GM23248 (cell line): ENCODE data around the gene IQCF2. TPM values are rescaled to one million over a fixed set of nuclear protein-coding genes. Genes with fewer than 3 reads are reported as not detected.

Experiments used
- DNase-seq: peaks from one replicate; pipeline ENCODE4 v3.0.0-alpha.2; 2015
- H2AFZ ChIP-seq: fragments of 200-600 bp; sonication (generic); 2 replicates; pipeline ENCODE4 v1.6.1; 2016; ENCODE audit warnings: antibody characterized with exemption
- H3F3A ChIP-seq: fragments of 200-600 bp; sonication (generic); 2 replicates; pipeline ENCODE4 v1.6.1; 2016; ENCODE audit warnings: mild to moderate bottlenecking, antibody characterized with exemption, mixed run types; ENCODE audit not compliant: insufficient read depth
- H3K27ac ChIP-seq: fragments of 200-600 bp; sonication (generic); 2 replicates; pipeline ENCODE4 v1.5.1; 2016; ENCODE audit warnings: mild to moderate bottlenecking
- H3K27me3 ChIP-seq: fragments of 200-600 bp; sonication (generic); replicated peaks from 2 replicates; pipeline ENCODE4 v1.6.1; 2016; ENCODE audit warnings: mild to moderate bottlenecking; ENCODE audit not compliant: insufficient read depth
- H3K36me3 ChIP-seq: fragments of 200-600 bp; sonication (generic); 2 replicates; pipeline ENCODE4 v1.6.1; 2016; ENCODE audit warnings: low read depth, mild to moderate bottlenecking
- H3K4me1 ChIP-seq: fragments of 200-600 bp; sonication (generic); 2 replicates; pipeline ENCODE4 v1.6.1; 2016; ENCODE audit warnings: mild to moderate bottlenecking; ENCODE audit not compliant: insufficient read depth
- H3K4me2 ChIP-seq: fragments of 200-600 bp; sonication (generic); one replicate; pipeline ENCODE4 v1.6.1; 2016; ENCODE audit warnings: mild to moderate bottlenecking; ENCODE audit not compliant: unreplicated experiment
- H3K4me3 ChIP-seq: fragments of 200-600 bp; sonication (generic); 2 replicates; pipeline ENCODE4 v1.5.1; 2016; ENCODE audit warnings: mild to moderate bottlenecking
- H3K79me2 ChIP-seq: fragments of 200-600 bp; sonication (generic); 2 replicates; pipeline ENCODE4 v1.6.1; 2016; ENCODE audit warnings: mild to moderate bottlenecking; ENCODE audit not compliant: insufficient read depth
- H3K9ac ChIP-seq: fragments of 200-600 bp; sonication (generic); 2 replicates; pipeline ENCODE4 v1.6.1; 2016; ENCODE audit warnings: mild to moderate bottlenecking
- H3K9me2 ChIP-seq: fragments of 200-600 bp; sonication (generic); 2 replicates; pipeline ENCODE4 v1.6.1; 2016; ENCODE audit warnings: mixed run types, mild to moderate bottlenecking, moderate library complexity; ENCODE audit not compliant: insufficient read depth
- H3K9me3 ChIP-seq: fragments of 200-600 bp; sonication (generic); one replicate; pipeline ENCODE4 v1.6.1; 2017; ENCODE audit warnings: low read depth
- H4K20me1 ChIP-seq: fragments of 200-600 bp; sonication (generic); 2 replicates; pipeline ENCODE4 v1.6.0; 2016; ENCODE audit not compliant: insufficient read depth
- EZH2 ChIP-seq: fragments of 200-600 bp; sonication (generic); IDR thresholded peaks from 2 replicates; pipeline ENCODE4 v1.6.1; 2018; ENCODE audit warnings: antibody characterized with exemption, mild to moderate bottlenecking; ENCODE audit not compliant: insufficient read depth, poor library complexity, severe bottlenecking
- EZH2phosphoT487 ChIP-seq: fragments of 200-600 bp; sonication (generic); IDR thresholded peaks from 2 replicates; pipeline ENCODE4 v1.6.1; 2018; ENCODE audit warnings: antibody characterized with exemption, moderate library complexity, mild to moderate bottlenecking, low read depth; ENCODE audit not compliant: insufficient read depth
- WGBS, 2 experiments: methylation state at CpG; one replicate each; pipeline ENCODE4 v1.1.6; 2015 to 2017; ENCODE audit warnings: low lambda C conversion rate in 2 of 2, low coverage in 1 of 2; ENCODE audit errors: missing lambda C conversion rate in 2 of 2; 5-methylcytosine and 5-hydroxymethylcytosine counted together
- in situ Hi-C: fragments of 300-500 bp; cut with MboI; formaldehyde crosslinking; loops from 2 replicates; pipeline ENCODE4 v1.15.0; 2020
- polyA plus RNA-seq: library from polyadenylated mRNA; unstranded; fragments of >200 nt; fragmentation: Nextera tagmentation; extraction: Ambion mirVana; gene quantifications from 2 replicates; pipeline ENCODE4 v1.2.1, GENCODE V29; 2016
- total RNA-seq: library from RNA; depleted of rRNA; stranded (reverse); fragments of >200 nt; shearing (Covaris generic); gene quantifications from 2 replicates; pipeline ENCODE4 v1.2.3, GENCODE V29; 2014

Gene IQCF2
- total and polyA plus RNA-seq, 2 experiments from 2014 or later: not detected

GRCh38 chr3:51874411-51874810 lies 13.0 kb downstream of the IQCF2 start:
- Histone ChIP-seq H3K27me3 (no peaks in the 10 kb centered on the region), H3K4me1 (no peaks in the 10 kb centered on the region), H3K27ac (no peak overlapping the region), H3K36me3 (no peaks in the 10 kb centered on the region), H3K79me2 (no peaks in the 10 kb centered on the region), H3K4me2 (no peak overlapping the region), H3K9me3 (no peaks in the 10 kb centered on the region), H3K9ac (no peak overlapping the region), H2AFZ (no peak overlapping the region), H4K20me1 (no peaks in the 10 kb centered on the region), H3K4me3 (no peak overlapping the region), H3K9me2 (no peaks in the 10 kb centered on the region), H3F3A (no peaks in the 10 kb centered on the region)
- 0% methylated on average over 2 of the region's 2 CpGs for WGBS, 2 experiments
- in situ Hi-C loops: no loop called here
- no peak for TF ChIP-seq EZH2phosphoT487
- no peak for TF ChIP-seq EZH2
- DNase-seq: no peak

- Histone ChIP-seq H3K4me2 (no peak overlapping the region), H3K4me1 (no peaks in the 10 kb centered on the region), H3K9me3 (no peaks in the 10 kb centered on the region), H4K20me1 (no peaks in the 10 kb centered on the region), H3K79me2 (no peaks in the 10 kb centered on the region), H3F3A (no peaks in the 10 kb centered on the region), H3K4me3 (no peak overlapping the region), H3K9me2 (no peaks in the 10 kb centered on the region), H2AFZ (no peak overlapping the region), H3K27me3 (no peaks in the 10 kb centered on the region), H3K9ac (no peak overlapping the region), H3K36me3 (no peaks in the 10 kb centered on the region), H3K27ac (no peak overlapping the region)
- 0 to 3% methylated on average over 4 of the region's 4 CpGs for WGBS, 2 experiments
- no peak for TF ChIP-seq EZH2
- no peak for TF ChIP-seq EZH2phosphoT487
- DNase-seq: no peak
- in situ Hi-C loops: no loop called here
Measured at GRCh38 chr3:51874889-51875288, 13.5 kb downstream of the IQCF2 start.

DNA sequence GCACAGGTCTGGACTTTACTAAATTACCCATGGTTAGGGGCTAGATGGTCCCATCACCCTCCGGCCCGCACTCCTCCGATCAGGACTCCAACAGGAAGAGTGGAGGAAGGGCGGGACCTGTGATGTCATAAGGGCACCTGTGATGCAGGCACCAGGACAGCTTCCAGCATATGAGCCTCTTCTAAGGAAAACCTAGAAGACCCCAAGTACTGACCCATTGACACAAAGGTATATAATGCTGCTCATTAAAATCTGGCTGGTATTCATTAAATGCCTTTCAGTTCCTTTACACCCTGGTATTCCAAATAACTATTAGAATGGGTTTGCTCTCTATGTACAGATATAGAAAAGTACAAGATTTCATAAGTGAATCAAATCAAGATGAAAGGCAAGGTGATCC lies 14.1 kb downstream of the IQCF2 start, which contains the start of gene IQCF5:
TSS of gene IQCF5 (minus strand) at position 101 of the 400 bp plus-strand sequence. CDS start at position 31, 70 bp downstream.
- Histone ChIP-seq H3K9me3 (no peaks in the 10 kb centered on the region), H2AFZ (no peak within 1 kb of the TSS), H3K9me2 (no peaks in the 10 kb centered on the region), H3K4me3 (no peak within 1 kb of the TSS), H3K27ac (no peak within 1 kb of the TSS), H3K4me2 (no peak within 1 kb of the TSS), H3K79me2 (no peaks in the 10 kb centered on the region), H3K36me3 (no peaks in the 10 kb centered on the region), H4K20me1 (no peaks in the 10 kb centered on the region), H3K4me1 (no peaks in the 10 kb centered on the region), H3K27me3 (no peaks in the 10 kb centered on the region), H3K9ac (no peak within 1 kb of the TSS), H3F3A (no peaks in the 10 kb centered on the region)
- WGBS, 2 experiments: 65 to 70% methylated on average over 4 of the region's 4 CpGs
- in situ Hi-C loops: no loop called here
- DNase-seq: no peak
- TF ChIP-seq EZH2phosphoT487 (no peak), EZH2 (no peak)

GRCh38 chr3:51876186-51876585 lies 14.8 kb downstream of the IQCF2 start:
- Histone ChIP-seq H3K4me1 (no peaks in the 10 kb centered on the region), H3K4me2 (no peak overlapping the region), H3K27ac (no peak overlapping the region), H3K9ac (no peak overlapping the region), H3F3A (no peaks in the 10 kb centered on the region), H3K79me2 (no peaks in the 10 kb centered on the region), H3K27me3 (no peaks in the 10 kb centered on the region), H3K4me3 (no peak overlapping the region), H4K20me1 (no peaks in the 10 kb centered on the region), H3K9me2 (no peaks in the 10 kb centered on the region), H2AFZ (no peak overlapping the region), H3K9me3 (no peaks in the 10 kb centered on the region), H3K36me3 (no peaks in the 10 kb centered on the region)
- no peak for DNase-seq
- TF ChIP-seq EZH2: no peak
- TF ChIP-seq EZH2phosphoT487: no peak
- WGBS, 2 experiments: 17 to 28% methylated on average over 5 to 6 of the region's 6 CpGs
- in situ Hi-C loops: no loop called here

DNA sequence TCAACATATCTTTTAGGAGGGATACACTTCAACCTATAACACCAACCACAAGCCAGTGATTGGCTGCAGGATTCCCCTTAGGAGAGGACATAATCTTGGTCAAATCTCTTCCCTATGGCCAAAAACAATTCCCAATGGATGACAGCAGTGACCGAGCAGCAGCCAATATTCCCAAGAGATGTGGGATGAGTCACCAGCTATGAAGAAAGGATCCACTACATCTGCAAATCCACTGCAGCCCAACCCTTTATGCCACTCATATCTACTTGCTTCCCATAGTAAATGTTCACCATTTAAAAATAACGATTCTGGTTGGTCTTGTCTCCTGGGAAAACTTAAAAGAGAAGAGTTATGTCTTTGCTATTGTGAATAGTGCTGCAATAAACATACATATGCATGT lies 18.5 kb downstream of the IQCF2 start:
- Histone ChIP-seq H3K9me3 (no peaks in the 10 kb centered on the region), H3K9me2 (no peaks in the 10 kb centered on the region), H3K4me2 (no peak overlapping the region), H4K20me1 (no peaks in the 10 kb centered on the region), H3K27me3 (no peaks in the 10 kb centered on the region), H3K79me2 (no peaks in the 10 kb centered on the region), H2AFZ (no peak overlapping the region), H3F3A (no peaks in the 10 kb centered on the region), H3K36me3 (no peaks in the 10 kb centered on the region), H3K4me1 (no peaks in the 10 kb centered on the region), H3K4me3 (no peak overlapping the region), H3K27ac (no peak overlapping the region), H3K9ac (no peak overlapping the region)
- 23 to 31% methylated on average over 2 of the region's 2 CpGs for whole genome bisulfite sequencing, 2 experiments
- TF ChIP-seq EZH2 (no peak), EZH2phosphoT487 (no peak)
- in situ Hi-C loops: no loop called here
- peak; percentile 12 for DNase-seq
